Lung (tissue), 12 donors: ENCODE data around the gene PPM1N. TPM values are rescaled to one million over a fixed set of nuclear protein-coding genes. Genes with fewer than 3 reads are reported as not detected.

ENCODE experiments used
- ATAC-seq: fragments of 200-7000 bp; cut with Tn5 transposase; one replicate; pipeline ENCODE4 v1.9.1; 2020; ENCODE audit warnings: moderate number of reproducible peaks; ENCODE audit not compliant: insufficient read depth, low FRiP score
- DNase-seq, 3 donors: peaks; one replicate each; pipeline ENCODE4 v3.0.0-alpha.2; 2013 to 2017
- H3K27ac ChIP-seq, 2 donors: one replicate each; pipeline ENCODE4 v1.5.1; 2013; ENCODE audit warnings: mild to moderate bottlenecking in 2 of 2, moderate library complexity in 2 of 2, control low read depth in 1 of 2, inconsistent platforms in 1 of 2, low read depth in 1 of 2, low read length in 1 of 2
- H3K27me3 ChIP-seq, 3 donors: one replicate each; pipeline ENCODE4 v1.5.1; 2013; ENCODE audit warnings: low read length in 2 of 3; ENCODE audit not compliant: control insufficient read depth in 3 of 3, insufficient read depth in 3 of 3
- H3K36me3 ChIP-seq, 4 donors: one replicate each; pipeline ENCODE4 v1.5.1; 2013; ENCODE audit warnings: low read length in 4 of 4, mild to moderate bottlenecking in 1 of 4, moderate library complexity in 1 of 4; ENCODE audit not compliant: control insufficient read depth in 4 of 4, insufficient read depth in 4 of 4
- H3K4me1 ChIP-seq, 5 donors: one replicate each; pipeline ENCODE4 v1.5.1; 2013; ENCODE audit warnings: low read length in 5 of 5, mild to moderate bottlenecking in 2 of 5, moderate library complexity in 1 of 5; ENCODE audit not compliant: control insufficient read depth in 5 of 5, insufficient read depth in 5 of 5
- H3K4me3 ChIP-seq: one replicate; pipeline ENCODE4 v1.5.1; 2013; ENCODE audit warnings: mild to moderate bottlenecking, control low read depth, moderate library complexity
- H3K9ac ChIP-seq, 2 donors: one replicate each; pipeline ENCODE4 v1.5.1; 2013; ENCODE audit warnings: low read length in 2 of 2, control low read depth in 1 of 2; ENCODE audit not compliant: insufficient read depth in 1 of 2
- H3K9me3 ChIP-seq, 4 donors: one replicate each; pipeline ENCODE4 v1.5.1; 2013; ENCODE audit warnings: low read length in 3 of 4, mild to moderate bottlenecking in 1 of 4, moderate library complexity in 1 of 4; ENCODE audit not compliant: control insufficient read depth in 4 of 4, insufficient read depth in 3 of 4
- WGBS, 2 donors: extraction: QIAGEN DNeasy Blood & Tissue Kit; methylation state at CpG; one replicate each; pipeline ENCODE4 v1.1.7; 2013; 5-methylcytosine and 5-hydroxymethylcytosine counted together
- polyA plus RNA-seq, 2 donors: library from polyadenylated mRNA; stranded (reverse); fragments of 200-250 nt; gene quantifications; one replicate each; pipeline ENCODE4 v1.2.1, GENCODE V29; 2013
- total RNA-seq, 2 donors: library from RNA; depleted of rRNA in 1 of 2; stranded (reverse); fragments of >200 nt in 1 of 2; gene quantifications; one replicate each; pipeline ENCODE4 v1.2.1, GENCODE V29; 2014 to 2021
- TF ChIP-seq, protein P1 (sequence below): IDR thresholded peaks from 2 replicates; pipeline ENCODE4 v1.5.1; 2012; ENCODE audit warnings: mild to moderate bottlenecking; ENCODE audit errors: control extremely low read depth, extremely low read depth
- donor health status: control.
- donor health status: control.
- donor health status: Bipolar disorder and iron deficiency.
- donor health status: healthy.
- donor health status: DM: yes; HTN: yes; CAD: no.

Gene PPM1N
- total and polyA plus RNA-seq, 4 donors, result 0.37 to 8.1 (median 1.6) TPM

DNA sequence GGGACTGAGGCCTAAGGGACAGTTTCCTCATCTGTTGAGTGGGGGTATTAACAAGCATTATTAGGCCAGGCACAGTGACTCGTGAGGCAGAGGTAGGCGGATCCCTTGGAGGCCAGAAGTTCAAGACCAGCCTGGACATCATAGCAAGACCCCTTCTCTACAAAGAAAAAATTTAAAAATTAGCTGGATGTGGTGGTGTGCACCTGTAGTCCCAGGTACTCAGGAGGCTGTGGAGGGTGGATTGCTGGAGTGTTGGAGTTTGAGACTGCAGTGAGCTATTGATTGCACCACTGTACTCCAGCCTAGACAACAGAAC, 41.8 kb upstream of the PPM1N start:
- H3K27me3 ChIP-seq, result no peaks in the 10 kb centered on the region

DNA sequence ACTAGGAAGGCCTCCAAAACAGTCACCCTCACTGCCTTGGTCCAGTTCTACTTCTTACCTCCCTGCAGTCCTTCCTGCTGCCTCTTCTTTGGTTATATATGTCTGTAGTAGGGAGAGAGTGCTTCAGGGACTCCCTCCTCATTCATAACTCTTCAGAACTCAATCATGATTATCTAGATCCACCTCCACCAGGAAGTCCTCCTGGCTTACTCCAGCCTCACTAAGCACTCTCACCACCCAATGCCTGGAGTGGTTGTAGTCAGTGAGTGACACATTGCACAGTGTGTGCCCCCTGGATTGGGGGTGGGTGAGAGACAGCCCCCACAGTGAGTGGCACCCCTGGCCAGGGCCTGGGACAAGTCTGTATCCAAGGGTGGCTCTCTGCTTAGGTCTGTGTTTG, 40.5 kb upstream of the PPM1N start:
- Histone ChIP-seq H3K36me3 (no peaks in the 10 kb centered on the region), H3K9me3 (no peaks in the 10 kb centered on the region), H3K27ac (no peak overlapping the region), H3K27me3 (no peaks in the 10 kb centered on the region), H3K9ac (no peak overlapping the region), H3K4me1 (peaks cover 0 to 15% (median 5%) of the 10 kb centered on the region in 5 donors), H3K4me3 (no peak overlapping the region)
- DNase-seq (no peak), ATAC-seq (no peak)
- TF ChIP-seq, protein P1, sequence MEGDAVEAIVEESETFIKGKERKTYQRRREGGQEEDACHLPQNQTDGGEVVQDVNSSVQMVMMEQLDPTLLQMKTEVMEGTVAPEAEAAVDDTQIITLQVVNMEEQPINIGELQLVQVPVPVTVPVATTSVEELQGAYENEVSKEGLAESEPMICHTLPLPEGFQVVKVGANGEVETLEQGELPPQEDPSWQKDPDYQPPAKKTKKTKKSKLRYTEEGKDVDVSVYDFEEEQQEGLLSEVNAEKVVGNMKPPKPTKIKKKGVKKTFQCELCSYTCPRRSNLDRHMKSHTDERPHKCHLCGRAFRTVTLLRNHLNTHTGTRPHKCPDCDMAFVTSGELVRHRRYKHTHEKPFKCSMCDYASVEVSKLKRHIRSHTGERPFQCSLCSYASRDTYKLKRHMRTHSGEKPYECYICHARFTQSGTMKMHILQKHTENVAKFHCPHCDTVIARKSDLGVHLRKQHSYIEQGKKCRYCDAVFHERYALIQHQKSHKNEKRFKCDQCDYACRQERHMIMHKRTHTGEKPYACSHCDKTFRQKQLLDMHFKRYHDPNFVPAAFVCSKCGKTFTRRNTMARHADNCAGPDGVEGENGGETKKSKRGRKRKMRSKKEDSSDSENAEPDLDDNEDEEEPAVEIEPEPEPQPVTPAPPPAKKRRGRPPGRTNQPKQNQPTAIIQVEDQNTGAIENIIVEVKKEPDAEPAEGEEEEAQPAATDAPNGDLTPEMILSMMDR, result no peak

More for the DNA sequence above, 41.8 kb upstream of the PPM1N start:
- Histone ChIP-seq H3K27ac (peak overlapping the region; percentile 77 to 93), H3K9me3 (no peaks in the 10 kb centered on the region), H3K36me3 (no peaks in the 10 kb centered on the region), H3K4me3 (no peak overlapping the region), H3K4me1 (peaks cover 0 to 15% (median 5%) of the 10 kb centered on the region in 5 donors), H3K9ac (peak overlapping the region in 1 of 2 donors; percentile 11)
- ATAC-seq (no peak), DNase-seq (no peak)
- TF ChIP-seq, protein P1, result no peak
- WGBS, 2 donors, result 26 to 50% methylated on average over 2 of the region's 2 CpGs

DNA sequence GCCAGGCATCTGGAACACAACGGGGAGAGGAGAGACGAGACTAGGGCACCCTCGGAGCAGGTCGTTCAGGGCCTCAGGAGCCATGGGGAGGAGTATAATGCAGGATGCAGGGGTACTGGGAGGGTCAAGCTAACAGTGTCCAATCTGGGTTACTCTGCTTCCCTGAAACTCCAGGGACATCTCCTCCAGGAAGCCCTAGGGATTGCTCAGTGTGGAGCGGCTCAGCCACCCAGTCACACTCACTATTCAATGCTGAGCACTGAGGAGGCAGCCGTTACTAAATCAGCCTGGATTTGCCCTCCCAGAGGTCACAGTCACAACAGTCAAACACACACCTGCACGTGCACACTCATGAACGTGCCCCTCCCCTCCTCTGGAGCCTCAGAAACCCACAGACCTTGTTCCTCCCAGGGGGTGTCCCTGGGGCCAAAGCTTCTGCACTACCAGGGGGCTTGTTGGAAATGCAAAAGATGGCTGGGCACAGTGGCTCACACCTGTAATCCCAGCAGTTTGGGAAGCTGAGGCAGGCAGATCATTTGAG, 37.4 kb upstream of the PPM1N start:
- ATAC-seq (no peak), DNase-seq (no peak)
- H3K36me3 ChIP-seq, result no peaks in the 10 kb centered on the region
- H3K4me1 ChIP-seq, result peaks cover 0 to 6% (median 0%) of the 10 kb centered on the region in 5 donors
- TF ChIP-seq, protein P1, result no peak
- no peaks in the 10 kb centered on the region for H3K9me3 ChIP-seq
- no peak overlapping the region for H3K9ac ChIP-seq
- no peak overlapping the region for H3K27ac ChIP-seq
- WGBS, 2 donors, result 56 to 61% methylated on average over 8 of the region's 8 CpGs
- H3K4me3 ChIP-seq, result no peak overlapping the region
- peaks cover 0 to 7% (median 2%) of the 10 kb centered on the region in 3 donors for H3K27me3 ChIP-seq

DNA sequence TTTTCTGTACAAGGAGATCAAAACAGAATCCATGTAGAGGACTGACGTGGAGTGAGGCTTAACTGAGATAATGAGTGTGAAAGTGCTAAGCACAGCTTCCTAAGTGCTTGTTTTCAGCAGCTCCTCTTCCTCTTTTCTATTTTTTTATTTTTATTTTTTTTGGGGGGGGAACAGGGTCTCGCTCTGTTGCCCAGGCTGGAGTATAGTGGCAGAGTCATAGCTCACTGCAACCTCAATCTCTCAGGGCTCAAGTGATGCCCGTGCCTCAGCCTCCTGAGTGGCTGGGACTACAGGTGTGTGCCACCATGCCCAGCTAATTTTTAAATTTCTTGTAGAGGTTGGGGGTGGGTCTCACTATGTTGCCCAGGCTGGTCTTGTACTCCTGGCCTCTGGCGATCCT, 36.1 kb upstream of the PPM1N start:
- Histone ChIP-seq H3K27me3 (peaks cover 0 to 11% (median 2%) of the 10 kb centered on the region in 3 donors), H3K9ac (no peak overlapping the region), H3K4me3 (no peak overlapping the region), H3K9me3 (no peaks in the 10 kb centered on the region), H3K4me1 (peaks cover 0 to 2% (median 0%) of the 10 kb centered on the region in 5 donors), H3K27ac (no peak overlapping the region), H3K36me3 (no peaks in the 10 kb centered on the region)
- 60 to 73% methylated on average over 4 of the region's 4 CpGs for WGBS, 2 donors
- ATAC-seq, result no peak
- TF ChIP-seq, protein P1, result no peak
- no peak for DNase-seq
